ENCODE results near the gene PGM2L1. TPM values are rescaled to one million over a fixed set of nuclear protein-coding genes. Genes with fewer than 3 reads are reported as not detected.

PGM2L1 gene
- total RNA-seq, 2 experiments from 2014 or later: 6.1 to 6.5 TPM

DNA sequence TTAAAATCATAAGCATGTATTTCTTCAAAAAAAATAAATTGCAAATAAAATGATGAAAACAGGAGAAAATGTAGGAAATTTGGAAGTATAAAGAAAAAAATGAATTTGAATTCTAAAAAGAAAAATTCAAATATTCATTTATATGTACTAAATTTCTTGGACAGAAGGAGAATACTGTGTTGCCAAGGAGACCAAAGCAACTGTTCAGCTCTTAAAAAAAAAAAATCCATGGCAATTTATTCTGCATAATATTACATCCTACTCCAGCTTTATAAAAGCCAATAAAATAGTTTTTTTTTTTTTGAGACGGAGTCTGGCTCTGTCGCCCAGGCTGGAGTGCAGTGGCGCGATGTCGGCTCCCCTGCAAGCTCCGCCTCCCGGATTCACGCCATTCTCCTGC lies 6.0 kb downstream of the PGM2L1 start:
- POLR2A ChIA-PET: no interaction called here
- H3K36me3 Mint-ChIP-seq (ENCODE audit: low read depth): no peaks in the 10 kb centered on the region
- no peak overlapping the region for H3K27ac Mint-ChIP-seq
- DNase-seq (no peak), ATAC-seq (no peak)
- CTCF ChIA-PET: interaction anchor here (5.3 kb wide), 1 partner anchor 59 kb away, joined by 168 read pairs; no protein-coding TSS in a partner anchor
- H3K27me3 Mint-ChIP-seq (ENCODE audit: low read depth): no peaks in the 10 kb centered on the region
- H3K9me3 Mint-ChIP-seq (ENCODE audit: insufficient read depth): no peaks in the 10 kb centered on the region
- no peak overlapping the region for H3K4me3 Mint-ChIP-seq
- peaks cover 15% of the 10 kb centered on the region for H3K4me1 Mint-ChIP-seq (ENCODE audit: low read depth)

DNA sequence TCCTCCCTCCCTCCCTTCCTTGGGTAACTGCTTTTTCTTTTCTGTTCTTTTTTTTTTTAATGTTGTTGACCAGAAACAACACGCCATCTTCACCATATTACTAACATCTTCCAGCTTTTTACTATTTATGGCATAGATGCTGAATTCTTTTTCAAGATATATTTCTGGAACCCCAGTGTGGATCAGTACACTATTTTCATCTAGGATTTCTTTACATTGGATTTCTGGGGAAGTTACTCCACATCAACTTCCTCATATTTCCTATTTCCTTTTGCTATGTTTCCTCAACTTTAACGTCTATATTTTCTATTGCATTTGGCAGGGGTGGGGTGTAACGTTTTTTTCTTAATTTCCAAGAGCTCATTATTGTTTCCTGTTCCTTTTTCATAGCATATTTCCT lies 7.0 kb downstream of the PGM2L1 start:
- no peaks in the 10 kb centered on the region for H3K36me3 Mint-ChIP-seq (ENCODE audit: low read depth)
- H3K4me1 Mint-ChIP-seq (ENCODE audit: low read depth): peaks cover 8% of the 10 kb centered on the region
- no peak overlapping the region for H3K4me3 Mint-ChIP-seq
- no peak for ATAC-seq
- ChIA-PET CTCF (interaction anchor here (1.2 to 5.3 kb wide), 7 partner anchors 8 to 427 kb away, joined by 4 to 168 read pairs (median 5); partner anchors contain the start of gene PGM2L1), POLR2A (no interaction called here)
- no peaks in the 10 kb centered on the region for H3K27me3 Mint-ChIP-seq (ENCODE audit: low read depth)
- DNase-seq: no peak
- H3K9me3 Mint-ChIP-seq (ENCODE audit: insufficient read depth): no peaks in the 10 kb centered on the region
- H3K27ac Mint-ChIP-seq: no peak overlapping the region

DNA sequence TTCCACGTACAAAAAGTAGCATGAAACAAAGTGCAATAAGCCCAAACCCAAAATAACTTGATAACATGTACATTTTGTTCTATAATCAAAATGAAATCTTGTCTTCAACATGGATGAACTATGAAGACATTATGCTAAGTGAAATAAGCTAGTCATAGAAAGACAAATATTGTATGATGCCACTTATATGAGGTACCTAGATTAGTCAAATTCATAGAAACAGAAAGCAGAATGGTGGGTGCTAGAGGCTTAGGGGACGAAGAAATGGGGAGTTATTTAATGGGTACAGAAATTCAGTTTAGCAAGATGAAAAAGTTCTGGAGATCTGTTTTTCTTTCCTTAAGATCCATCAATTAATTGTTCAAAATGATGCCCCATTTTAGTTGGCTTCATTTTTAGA lies 7.5 kb downstream of the PGM2L1 start:
- no peak for ATAC-seq
- H3K4me3 Mint-ChIP-seq: no peak overlapping the region
- H3K36me3 Mint-ChIP-seq (ENCODE audit: low read depth): no peaks in the 10 kb centered on the region
- POLR2A ChIA-PET: no interaction called here
- H3K27me3 Mint-ChIP-seq (ENCODE audit: low read depth): no peaks in the 10 kb centered on the region
- no peaks in the 10 kb centered on the region for H3K9me3 Mint-ChIP-seq (ENCODE audit: insufficient read depth)
- CTCF ChIA-PET: interaction anchor here (0.6 to 5.3 kb wide), 8 partner anchors 9 to 427 kb away, joined by 4 to 168 read pairs (median 5); partner anchors contain the start of gene PGM2L1
- no peak for DNase-seq
- H3K27ac Mint-ChIP-seq: no peak overlapping the region
- H3K4me1 Mint-ChIP-seq (ENCODE audit: low read depth): peaks cover 8% of the 10 kb centered on the region

DNA sequence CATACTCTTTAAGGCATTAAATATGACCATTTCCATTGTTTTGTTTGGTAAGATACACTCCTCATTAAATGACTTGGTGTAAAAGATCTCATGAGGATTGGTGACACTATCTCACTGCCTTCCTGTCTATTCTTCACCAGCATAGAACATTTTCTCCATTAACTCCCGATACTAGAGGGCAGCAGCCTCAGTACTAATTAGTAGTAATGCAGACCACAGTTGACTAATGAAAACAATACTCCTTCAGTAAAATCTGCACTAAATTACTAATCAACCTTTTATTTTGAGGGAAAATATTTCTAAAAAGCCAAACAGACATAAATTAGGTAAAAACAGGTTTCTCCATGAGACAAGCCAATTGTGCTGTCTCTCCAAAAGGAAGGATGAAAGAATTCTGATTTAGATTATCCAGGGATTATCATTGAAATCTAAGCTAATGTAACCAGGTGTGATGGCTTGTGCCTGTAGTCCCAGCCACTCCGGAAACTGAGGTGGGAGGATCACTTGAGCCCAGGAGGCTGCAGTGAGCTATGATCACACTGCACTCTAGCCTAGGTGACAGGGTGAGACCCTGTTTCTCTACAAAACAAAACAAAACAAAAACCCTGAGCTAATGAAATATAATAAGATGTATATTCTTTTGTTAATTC lies 9.4 kb downstream of the PGM2L1 start:
- Mint-ChIP-seq H3K27ac (no peak overlapping the region), H3K27me3 (ENCODE audit: low read depth) (no peaks in the 10 kb centered on the region), H3K9me3 (ENCODE audit: insufficient read depth) (no peaks in the 10 kb centered on the region), H3K4me3 (no peak overlapping the region), H3K4me1 (ENCODE audit: low read depth) (peaks cover 8% of the 10 kb centered on the region), H3K36me3 (ENCODE audit: low read depth) (no peaks in the 10 kb centered on the region)
- peak; percentile 80 for ATAC-seq
- ChIA-PET CTCF (interaction anchor here (0.6 to 5.3 kb wide), 39 partner anchors 9 to 1453 kb away, joined by 3 to 168 read pairs (median 4); partner anchors contain the start of genes C2CD3, PGM2L1 and PPME1), POLR2A (interaction anchor here (0.7 kb wide), 1 partner anchor 10 kb away, joined by 3 read pairs; the partner anchor contains the start of gene PGM2L1)
- peak; percentile 78 for DNase-seq

DNA sequence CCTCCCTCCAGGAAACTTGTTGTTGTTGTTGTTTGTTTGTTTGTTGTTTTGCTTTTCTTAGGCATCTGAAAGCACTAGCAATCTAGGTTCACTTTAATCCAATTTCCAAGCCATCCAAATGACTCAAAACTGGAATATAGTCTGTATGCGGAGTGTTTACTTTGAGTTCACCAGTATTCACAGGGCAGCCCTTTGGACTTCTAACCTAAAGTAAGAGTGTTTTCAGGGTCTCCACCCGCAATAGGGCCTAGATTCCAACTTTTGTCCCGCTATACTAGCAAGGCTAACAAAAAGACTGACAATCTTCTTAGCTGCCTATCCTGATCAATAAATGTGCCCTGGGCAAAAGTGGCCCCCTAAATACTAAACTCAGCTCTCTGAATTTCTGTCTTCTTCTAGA lies 13.6 kb downstream of the PGM2L1 start:
- ATAC-seq: no peak
- H3K9me3 Mint-ChIP-seq (ENCODE audit: insufficient read depth): no peaks in the 10 kb centered on the region
- no peak for DNase-seq
- POLR2A ChIA-PET: no interaction called here
- H3K36me3 Mint-ChIP-seq (ENCODE audit: low read depth): no peaks in the 10 kb centered on the region
- H3K27me3 Mint-ChIP-seq (ENCODE audit: low read depth): no peaks in the 10 kb centered on the region
- H3K4me3 Mint-ChIP-seq: no peak overlapping the region
- CTCF ChIA-PET: interaction anchor here (0.9 to 1.0 kb wide), 2 partner anchors 129 to 237 kb away, joined by 3 read pairs; no protein-coding TSS in a partner anchor
- H3K27ac Mint-ChIP-seq: no peak overlapping the region
- peaks cover 5% of the 10 kb centered on the region for H3K4me1 Mint-ChIP-seq (ENCODE audit: low read depth)

DNA sequence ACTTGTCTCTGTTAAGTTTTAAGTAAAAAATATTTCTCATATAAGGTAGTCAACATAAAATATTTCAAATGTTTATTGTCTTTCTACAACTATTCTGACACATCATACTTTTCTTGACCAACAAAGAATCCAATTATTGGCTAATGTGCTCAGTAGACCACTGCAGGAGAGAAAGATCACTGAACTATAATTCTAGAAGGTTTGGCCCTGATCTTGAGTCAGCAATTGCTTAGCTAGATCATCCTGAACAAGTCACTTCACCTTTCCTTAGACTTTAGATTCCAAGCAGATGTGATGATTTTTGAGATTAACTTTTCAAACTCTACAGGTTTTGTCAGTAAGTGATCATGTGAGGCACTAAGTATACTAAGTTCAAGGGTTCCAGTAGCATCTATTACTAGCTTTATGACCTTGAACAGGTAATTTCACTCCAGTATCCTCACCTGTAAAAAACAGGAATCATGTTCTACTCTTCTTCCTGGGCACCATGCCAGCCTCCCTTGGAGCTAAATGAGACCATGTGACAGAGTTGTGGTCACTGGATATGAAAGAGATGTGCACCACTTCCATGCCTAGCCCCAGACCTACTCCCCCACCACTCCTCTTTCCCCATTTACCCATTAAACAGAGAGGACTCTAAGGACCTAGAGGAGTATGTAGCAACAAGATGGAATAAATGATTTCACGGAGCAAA lies 17.3 kb downstream of the PGM2L1 start:
- Mint-ChIP-seq H3K27ac (no peak overlapping the region), H3K4me3 (no peak overlapping the region), H3K27me3 (ENCODE audit: low read depth) (no peaks in the 10 kb centered on the region), H3K9me3 (ENCODE audit: insufficient read depth) (no peaks in the 10 kb centered on the region), H3K4me1 (ENCODE audit: low read depth) (no peaks in the 10 kb centered on the region), H3K36me3 (ENCODE audit: low read depth) (no peaks in the 10 kb centered on the region)
- ChIA-PET CTCF (interaction anchor here (1.0 to 2.4 kb wide), 3 partner anchors 8 to 125 kb away, joined by 3 to 12 read pairs (median 4); no protein-coding TSS in a partner anchor), POLR2A (no interaction called here)
- ATAC-seq (no peak), DNase-seq (no peak)

DNA sequence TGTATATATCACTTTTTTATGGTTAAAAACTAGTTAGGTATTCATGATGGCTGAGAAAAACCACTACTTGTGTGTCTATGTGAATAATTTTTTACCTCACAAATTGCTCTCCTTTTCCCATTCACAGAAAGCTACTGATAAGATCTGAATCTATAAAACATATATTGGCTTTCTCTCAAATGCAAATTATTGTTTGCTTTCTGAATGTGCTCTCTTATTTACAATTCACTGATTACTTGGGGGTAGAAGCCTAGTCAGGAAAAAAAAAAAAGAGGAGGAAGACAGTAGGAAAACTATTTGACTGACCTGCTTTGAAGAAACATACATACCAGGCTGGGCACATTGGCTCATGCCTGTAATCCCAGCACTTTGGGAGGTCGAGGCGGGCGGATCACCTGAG lies 20.5 kb downstream of the PGM2L1 start:
- H3K9me3 Mint-ChIP-seq (ENCODE audit: insufficient read depth): no peaks in the 10 kb centered on the region
- H3K4me1 Mint-ChIP-seq (ENCODE audit: low read depth): no peaks in the 10 kb centered on the region
- H3K4me3 Mint-ChIP-seq: no peak overlapping the region
- POLR2A ChIA-PET: no interaction called here
- H3K27me3 Mint-ChIP-seq (ENCODE audit: low read depth): no peaks in the 10 kb centered on the region
- no peak for DNase-seq
- no peaks in the 10 kb centered on the region for H3K36me3 Mint-ChIP-seq (ENCODE audit: low read depth)
- no peak overlapping the region for H3K27ac Mint-ChIP-seq
- CTCF ChIA-PET: no interaction called here
- no peak for ATAC-seq

DNA sequence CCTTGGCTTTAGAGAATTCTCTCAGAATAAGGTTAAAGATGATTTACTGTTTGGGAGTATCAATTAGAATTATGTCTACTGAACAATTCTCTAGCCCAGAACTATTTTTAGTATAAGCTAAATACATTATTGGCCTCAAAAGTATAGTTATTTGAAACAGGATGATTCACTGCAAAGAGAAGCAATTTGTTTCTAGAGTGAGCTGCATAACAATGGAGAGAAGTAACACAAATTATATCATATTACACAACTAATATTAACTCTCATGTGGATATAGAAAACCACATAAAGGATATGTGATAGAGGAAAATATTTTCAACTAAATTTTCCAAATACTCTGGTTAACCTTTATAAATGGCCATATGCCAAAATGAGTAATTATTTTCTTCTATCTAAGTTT lies 24.9 kb downstream of the PGM2L1 start:
- H3K4me1 Mint-ChIP-seq (ENCODE audit: low read depth): no peaks in the 10 kb centered on the region
- CTCF ChIA-PET: interaction anchor here (0.7 kb wide), 1 partner anchor 75 kb away, joined by 3 read pairs; no protein-coding TSS in a partner anchor
- no peaks in the 10 kb centered on the region for H3K27me3 Mint-ChIP-seq (ENCODE audit: low read depth)
- H3K9me3 Mint-ChIP-seq (ENCODE audit: insufficient read depth): no peaks in the 10 kb centered on the region
- DNase-seq: no peak
- H3K27ac Mint-ChIP-seq: no peak overlapping the region
- no peak for ATAC-seq
- no peaks in the 10 kb centered on the region for H3K36me3 Mint-ChIP-seq (ENCODE audit: low read depth)
- POLR2A ChIA-PET: no interaction called here
- no peak overlapping the region for H3K4me3 Mint-ChIP-seq

DNA sequence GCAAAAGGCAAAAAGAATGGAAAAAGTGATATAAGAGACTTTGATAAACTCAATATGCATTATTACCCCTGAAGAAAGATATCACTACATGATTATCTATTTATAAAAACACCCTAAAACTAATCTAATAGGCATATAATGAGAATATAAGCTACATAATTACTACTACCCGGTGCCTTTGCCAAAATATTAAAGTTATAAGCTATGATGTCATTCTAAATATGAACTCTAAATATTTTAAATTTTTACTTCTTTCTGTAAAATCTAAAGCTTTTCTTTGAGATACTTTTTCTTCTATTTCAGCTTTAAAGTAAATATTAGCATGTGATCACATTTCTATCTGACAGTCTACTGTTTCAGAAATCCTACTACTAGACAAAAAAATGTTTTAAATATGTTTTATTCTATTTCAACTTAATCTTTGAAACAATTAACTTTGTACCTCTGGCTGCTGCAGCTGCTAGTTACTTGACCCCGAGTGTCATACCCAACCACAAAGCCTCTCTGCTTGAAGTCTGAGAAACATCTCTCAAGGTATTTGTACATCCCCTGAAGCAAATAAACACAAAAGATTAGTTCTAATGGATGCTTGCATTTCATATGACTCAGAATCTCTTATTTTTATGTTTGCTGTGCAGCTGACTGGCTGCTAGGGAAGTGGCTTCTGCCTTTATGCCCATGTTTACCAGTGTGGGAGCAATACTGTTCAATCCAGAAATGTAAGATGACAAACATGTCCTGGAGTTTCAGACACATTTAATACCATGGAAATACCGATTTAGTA lies 26.8 kb downstream of the PGM2L1 start:
- Mint-ChIP-seq H3K4me1 (ENCODE audit: low read depth) (no peaks in the 10 kb centered on the region), H3K27me3 (ENCODE audit: low read depth) (no peaks in the 10 kb centered on the region), H3K4me3 (no peak overlapping the region), H3K27ac (no peak overlapping the region), H3K9me3 (ENCODE audit: insufficient read depth) (no peaks in the 10 kb centered on the region), H3K36me3 (ENCODE audit: low read depth) (no peaks in the 10 kb centered on the region)
- POLR2A ChIA-PET: no interaction called here
- CTCF ChIA-PET: interaction anchor here (1.1 to 1.7 kb wide), 2 partner anchors 18 to 78 kb away, joined by 3 to 5 read pairs; no protein-coding TSS in a partner anchor
- DNase-seq: no peak
- ATAC-seq: no peak

DNA sequence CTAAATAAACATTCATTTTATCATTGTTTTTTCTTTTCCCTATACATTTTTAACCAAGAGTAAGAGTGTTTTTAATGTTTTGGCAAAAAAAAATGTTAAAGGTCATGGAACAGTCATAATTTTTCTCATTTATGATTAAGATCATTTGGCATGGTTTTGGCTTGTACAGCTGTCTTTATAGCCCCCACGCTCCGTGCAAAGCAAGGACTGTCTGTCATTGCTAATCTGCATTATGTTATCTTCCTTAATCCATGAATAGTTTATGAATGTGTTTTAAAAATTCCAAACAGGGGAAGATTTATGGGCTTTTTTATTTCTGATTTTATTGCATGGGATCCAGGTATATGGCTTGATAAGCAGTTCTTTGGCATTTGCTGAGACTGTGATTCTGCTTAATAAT lies 28.1 kb downstream of the PGM2L1 start:
- H3K4me1 Mint-ChIP-seq (ENCODE audit: low read depth): no peaks in the 10 kb centered on the region
- ChIA-PET POLR2A (no interaction called here), CTCF (interaction anchor here (1.7 kb wide), 1 partner anchor 19 kb away, joined by 5 read pairs; no protein-coding TSS in a partner anchor)
- ATAC-seq (no peak), DNase-seq (no peak)
- no peak overlapping the region for H3K4me3 Mint-ChIP-seq
- no peak overlapping the region for H3K27ac Mint-ChIP-seq
- H3K36me3 Mint-ChIP-seq (ENCODE audit: low read depth): no peaks in the 10 kb centered on the region
- H3K27me3 Mint-ChIP-seq (ENCODE audit: low read depth): no peaks in the 10 kb centered on the region
- H3K9me3 Mint-ChIP-seq (ENCODE audit: insufficient read depth): no peaks in the 10 kb centered on the region

DNA sequence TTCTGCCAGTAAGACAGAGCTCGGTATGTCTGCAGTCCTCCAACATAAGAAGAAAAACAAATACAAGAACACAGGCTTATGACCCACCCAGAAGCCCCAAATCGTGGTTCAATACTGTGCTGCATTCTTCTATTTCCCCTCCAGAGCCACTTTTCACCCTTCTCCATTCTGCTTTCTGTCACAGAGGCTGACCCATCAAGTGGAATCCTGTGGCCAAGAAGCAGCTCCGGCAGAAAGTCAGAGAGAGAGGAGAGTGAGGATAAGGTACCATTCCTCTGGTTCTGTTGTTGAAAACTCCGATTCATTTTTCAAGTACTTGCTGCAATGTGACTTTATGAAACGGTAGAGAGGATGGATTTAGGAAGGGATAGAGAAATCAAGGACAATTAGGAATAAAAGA lies 30.4 kb downstream of the PGM2L1 start:
- Mint-ChIP-seq H3K9me3 (ENCODE audit: insufficient read depth) (no peaks in the 10 kb centered on the region), H3K27me3 (ENCODE audit: low read depth) (no peaks in the 10 kb centered on the region), H3K36me3 (ENCODE audit: low read depth) (peaks cover 5% of the 10 kb centered on the region), H3K4me3 (no peak overlapping the region), H3K27ac (no peak overlapping the region), H3K4me1 (ENCODE audit: low read depth) (no peaks in the 10 kb centered on the region)
- ChIA-PET CTCF (interaction anchor here (0.9 to 1.5 kb wide), 3 partner anchors 46 to 85 kb away, joined by 3 to 4 read pairs (median 4); no protein-coding TSS in a partner anchor), POLR2A (no interaction called here)
- DNase-seq (no peak), ATAC-seq (no peak)
